ENCODE results near the gene TECR. TPM values are rescaled to one million over a fixed set of nuclear protein-coding genes. Genes with fewer than 3 reads are reported as not detected.
A peak's percentile ranks its signal among the peaks of the same experiment; 100 is the strongest.

Gene TECR
- total and polyA plus RNA-seq, 9 of the 15 experiments (the other 6 are each of a cell fraction or from before 2014, with no cell fraction given), result 29.3 to 211 (median 81.4) TPM

DNA sequence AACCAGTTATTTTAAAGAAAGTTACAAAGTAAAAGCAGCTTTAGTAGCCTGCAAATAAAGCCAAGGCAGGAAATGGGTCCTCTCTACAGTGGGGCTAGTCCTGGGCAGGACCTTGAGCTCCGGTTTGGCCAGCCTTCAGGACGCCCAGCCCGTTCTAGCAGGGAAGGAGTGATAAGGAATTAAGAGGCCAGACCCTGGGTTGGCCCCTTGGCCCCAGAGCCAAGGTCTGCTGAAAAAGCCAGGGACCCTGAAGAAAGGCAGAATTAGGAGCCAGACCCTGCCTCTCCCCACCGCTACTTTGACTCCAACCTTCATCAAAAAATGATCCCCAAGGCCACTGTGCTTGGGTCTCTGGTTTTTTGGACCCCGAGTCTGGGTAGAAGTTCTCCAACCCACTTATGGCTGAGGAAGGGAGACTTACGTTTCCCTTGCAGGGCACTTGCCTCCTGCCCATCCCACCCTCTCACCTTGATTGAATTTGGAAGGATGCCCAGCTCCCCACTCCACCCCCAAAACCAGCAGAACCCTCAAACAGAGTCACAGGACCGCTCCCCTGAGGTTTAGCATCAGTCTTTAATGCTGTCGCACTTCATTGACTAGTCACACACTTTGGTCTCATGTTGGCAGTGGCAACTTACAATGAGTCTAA lies 15.1 kb upstream of the TECR start (continued):
- TF ChIP-seq FOXA1 (IDR thresholded peaks at IDR 0.05; ENCODE audit: borderline replicate concordance) (no peak), PHTF2 (CRISPR knock-in tag; IDR thresholded peaks at IDR 0.05) (no peak; the same call in 1 of the 2 replicates), SRSF3 (IDR thresholded peaks at IDR 0.05; ENCODE audit: insufficient read depth, low read length) (no peak), POLR2AphosphoS5 (IDR thresholded peaks at IDR 0.05; ENCODE audit: control insufficient read depth, insufficient read depth, low read depth, low read length) (peak; percentile 32), NFIC (IDR thresholded peaks at IDR 0.05) (peak; percentile 20; the same call in 1 of the 2 replicates), ZNF551 (CRISPR knock-in tag; IDR thresholded peaks at IDR 0.05) (no peak), ZNF507 (tag; conservative IDR thresholded peaks at IDR 0.05) (no peak), HLTF (IDR thresholded peaks at IDR 0.05) (no peak), ELF2 (CRISPR knock-in tag; IDR thresholded peaks at IDR 0.05) (no peak), BCL6 (CRISPR knock-in tag; IDR thresholded peaks at IDR 0.05) (no peak), HNRNPL (IDR thresholded peaks at IDR 0.05; ENCODE audit: low read depth, low read length) (no peak), THRAP3 (IDR thresholded peaks at IDR 0.05; ENCODE audit: borderline replicate concordance) (no peak), ZNF41 (CRISPR knock-in tag; conservative IDR thresholded peaks at IDR 0.05) (no peak)
- TF ChIP-seq, protein P1, sequence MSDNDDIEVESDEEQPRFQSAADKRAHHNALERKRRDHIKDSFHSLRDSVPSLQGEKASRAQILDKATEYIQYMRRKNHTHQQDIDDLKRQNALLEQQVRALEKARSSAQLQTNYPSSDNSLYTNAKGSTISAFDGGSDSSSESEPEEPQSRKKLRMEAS (CRISPR knock-in tag; IDR thresholded peaks at IDR 0.05), result no peak
- TF ChIP-seq, protein P2, sequence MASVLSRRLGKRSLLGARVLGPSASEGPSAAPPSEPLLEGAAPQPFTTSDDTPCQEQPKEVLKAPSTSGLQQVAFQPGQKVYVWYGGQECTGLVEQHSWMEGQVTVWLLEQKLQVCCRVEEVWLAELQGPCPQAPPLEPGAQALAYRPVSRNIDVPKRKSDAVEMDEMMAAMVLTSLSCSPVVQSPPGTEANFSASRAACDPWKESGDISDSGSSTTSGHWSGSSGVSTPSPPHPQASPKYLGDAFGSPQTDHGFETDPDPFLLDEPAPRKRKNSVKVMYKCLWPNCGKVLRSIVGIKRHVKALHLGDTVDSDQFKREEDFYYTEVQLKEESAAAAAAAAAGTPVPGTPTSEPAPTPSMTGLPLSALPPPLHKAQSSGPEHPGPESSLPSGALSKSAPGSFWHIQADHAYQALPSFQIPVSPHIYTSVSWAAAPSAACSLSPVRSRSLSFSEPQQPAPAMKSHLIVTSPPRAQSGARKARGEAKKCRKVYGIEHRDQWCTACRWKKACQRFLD (CRISPR knock-in tag; IDR thresholded peaks at IDR 0.05), result no peak
